ENCODE results near the gene WDR70. TPM values are rescaled to one million over a fixed set of nuclear protein-coding genes. Genes with fewer than 3 reads are reported as not detected.

WDR70 gene
- total and polyA plus RNA-seq, 2 of the 8 experiments (the other 6 are each of a cell fraction or from before 2014, with no cell fraction given) = 10.6 to 37.4 TPM

- H2AFZ ChIP-seq (ENCODE audit: low read length) = no peak overlapping the region
- no peak overlapping the region for H3K4me3 ChIP-seq (ENCODE audit: extremely low read depth in 1 of 4, insufficient read depth in 2 of 4, low read depth in 3 of 4, low read length in 4 of 4)
- CTCF ChIA-PET (ENCODE audit: partially characterized antibody) = interaction anchor here (0.5 to 3.4 kb wide), 10 partner anchors 9 to 140 kb away, joined by 3 to 43 read pairs (median 8); no protein-coding TSS in a partner anchor
- no peak overlapping the region for H3K14ac ChIP-seq (ENCODE audit: insufficient read length)
- no peak overlapping the region for H3K23ac ChIP-seq (ENCODE audit: insufficient read length)
- H3K36me3 ChIP-seq (ENCODE audit: control insufficient read depth in 2 of 4, insufficient read depth in 4 of 4, low read length in 3 of 4) = no peaks in the 10 kb centered on the region
- WGBS, 2 experiments (ENCODE audit: extremely low coverage in 1 of 2, insufficient coverage in 1 of 2, insufficient read length in 1 of 2, insufficient replicate concordance in 2 of 2, low coverage in 1 of 2, low lambda C conversion rate in 2 of 2, missing lambda C conversion rate in 1 of 2) = 92% methylated on average over 9 of the region's 9 CpGs; no CpG with 5 or more reads in 1 of the 2 experiments
- H4K91ac ChIP-seq (replicated peaks; ENCODE audit: insufficient read length, low read length) = no peak overlapping the region
- FAIRE-seq = no peak
- H3K56ac ChIP-seq (replicated peaks; ENCODE audit: insufficient read length, low read depth, low read length) = no peak overlapping the region
- H3K4ac ChIP-seq (replicated peaks; ENCODE audit: insufficient read length, low read depth, low read length) = no peak overlapping the region
- H2BK20ac ChIP-seq (ENCODE audit: low read length) = no peak overlapping the region
- H2AK5ac ChIP-seq (ENCODE audit: low read depth, low read length) = no peak overlapping the region
- H2BK120ac ChIP-seq (replicated peaks; ENCODE audit: low read depth, low read length) = no peak overlapping the region
- DNase-seq (ENCODE audit: low read depth in 1 of 2, low spot score in 2 of 2) = no peak
- H3K79me2 ChIP-seq (ENCODE audit: control insufficient read depth in 1 of 2, insufficient read depth in 2 of 2, low read length in 2 of 2) = no peaks in the 10 kb centered on the region
- H3K23me2 ChIP-seq (ENCODE audit: low read depth, low read length) = peaks cover 2% of the 10 kb centered on the region; the same call in 1 of the 2 replicates
- H2BK5ac ChIP-seq (ENCODE audit: low read depth, low read length) = no peak overlapping the region
- POLR2A ChIA-PET (ENCODE audit: partially characterized antibody) = no interaction called here
- H3K9me3 ChIP-seq (ENCODE audit: insufficient read depth in 2 of 2, low read depth in 1 of 2, low read length in 1 of 2) = no peaks in the 10 kb centered on the region
- H3K18ac ChIP-seq (ENCODE audit: extremely low read depth, low read length) = no peak overlapping the region
- no peaks in the 10 kb centered on the region for H3K4me1 ChIP-seq (replicated peaks in 1 of 4; ENCODE audit: control insufficient read depth in 3 of 4, insufficient read depth in 4 of 4, low read length in 3 of 4)
- H4K20me1 ChIP-seq (replicated peaks in 1 of 2; ENCODE audit: control insufficient read depth in 1 of 2, insufficient read depth in 2 of 2, low read length in 2 of 2) = no peaks in the 10 kb centered on the region
- no peak overlapping the region for H2BK12ac ChIP-seq (ENCODE audit: low read depth, low read length)
- no peaks in the 10 kb centered on the region for H3K79me1 ChIP-seq (ENCODE audit: low read depth, low read length)
- no peak overlapping the region for H3K27ac ChIP-seq (ENCODE audit: low read depth, low read length)
- no peak overlapping the region for H3K9ac ChIP-seq (replicated peaks in 1 of 4; ENCODE audit: extremely low read depth in 1 of 4, low read depth in 3 of 4, low read length in 3 of 4)
- no peak overlapping the region for H4K5ac ChIP-seq (ENCODE audit: insufficient read length, low read depth, low read length)
- no peak overlapping the region for H3K4me2 ChIP-seq (ENCODE audit: insufficient read depth in 1 of 2, low read depth in 2 of 2, low read length in 2 of 2)
- no peaks in the 10 kb centered on the region for H3K27me3 ChIP-seq (replicated peaks in 1 of 4; ENCODE audit: control insufficient read depth in 3 of 4, extremely low read depth in 1 of 4, insufficient read depth in 3 of 4, low read length in 3 of 4)
- no peak overlapping the region for H4K8ac ChIP-seq (ENCODE audit: extremely low read depth, insufficient read depth, low read length)
- no peak overlapping the region for H2BK15ac ChIP-seq (ENCODE audit: low read length)
- no peak for TF ChIP-seq CEBPB (IDR thresholded peaks at IDR 0.05; ENCODE audit: low read depth, low read length)
- no peak for TF ChIP-seq CHD1 (IDR thresholded peaks at IDR 0.05; ENCODE audit: low read depth, low read length)
- TF ChIP-seq BCL11A (IDR thresholded peaks at IDR 0.05; ENCODE audit: low read depth in 2 of 2, low read length in 2 of 2) = no peak
- no peak for TF ChIP-seq CTCF (IDR thresholded peaks at IDR 0.05; ENCODE audit: control extremely low read depth in 1 of 3, insufficient read depth in 1 of 3, low read depth in 1 of 3, low read length in 3 of 3)
- no peak for TF ChIP-seq TAF7 (optimal IDR thresholded peaks at IDR 0.05; ENCODE audit: borderline replicate concordance, low read depth, low read length)
- no peak for TF ChIP-seq E2F6 (IDR thresholded peaks at IDR 0.05)
- TF ChIP-seq YY1 (IDR thresholded peaks at IDR 0.05; ENCODE audit: low read depth, low read length) = no peak
- TF ChIP-seq FOSL1 (IDR thresholded peaks at IDR 0.05; ENCODE audit: insufficient read depth, low read depth, low read length) = no peak
- no peak for TF ChIP-seq GABPA (IDR thresholded peaks at IDR 0.05; ENCODE audit: borderline replicate concordance, insufficient read depth, low read length)
Observed at GRCh38 chr5:37552770-37553719, 173.9 kb downstream of the WDR70 start.
